OCI-LY1 (cell line): ENCODE data around the gene STXBP6.

Experiments used
- H2AFZ ChIP-seq: fragments of 200-600 bp; sonication (generic), shearing (Covaris generic); 2 replicates; pipeline ENCODE4 v1.6.0; 2014; ENCODE audit warnings: antibody characterized with exemption, mild to moderate bottlenecking, low read length
- H3F3A ChIP-seq: fragments of 200-600 bp; sonication (generic), shearing (Covaris generic); 2 replicates; pipeline ENCODE4 v1.6.0; 2014; ENCODE audit warnings: mild to moderate bottlenecking, antibody characterized with exemption, low read length, moderate library complexity; ENCODE audit not compliant: insufficient read depth
- H3K27ac ChIP-seq: fragments of 200-600 bp; sonication (generic); 2 replicates; pipeline ENCODE4 v1.5.1; 2014; ENCODE audit warnings: low read length, mixed run types, mild to moderate bottlenecking, low read depth; ENCODE audit not compliant: poor library complexity, severe bottlenecking
- H3K27me3 ChIP-seq: fragments of 200-600 bp; sonication (generic); 2 replicates; pipeline ENCODE4 v1.6.0; 2014; ENCODE audit warnings: antibody characterized with exemption, mild to moderate bottlenecking, low read length, moderate library complexity; ENCODE audit not compliant: insufficient read depth
- H3K36me3 ChIP-seq: fragments of 200-600 bp; sonication (generic); 2 replicates; pipeline ENCODE4 v1.6.1; 2014; ENCODE audit warnings: mild to moderate bottlenecking, antibody characterized with exemption, low read length, moderate library complexity, mixed read lengths; ENCODE audit not compliant: insufficient read depth
- H3K4me1 ChIP-seq: fragments of 200-600 bp; sonication (generic); 2 replicates; pipeline ENCODE4 v1.5.1; 2014; ENCODE audit warnings: mild to moderate bottlenecking, low read length, moderate library complexity; ENCODE audit not compliant: insufficient read depth, severe bottlenecking
- H3K4me2 ChIP-seq: fragments of 200-600 bp; sonication (generic), shearing (Covaris generic); 2 replicates; pipeline ENCODE4 v1.6.1; 2014; ENCODE audit warnings: low read length
- H3K4me3 ChIP-seq: fragments of 200-600 bp; sonication (generic); 2 replicates; pipeline ENCODE4 v1.5.1; 2014; ENCODE audit warnings: low read length, low read depth, mild to moderate bottlenecking, mixed read lengths; ENCODE audit not compliant: poor library complexity, severe bottlenecking
- H3K79me2 ChIP-seq: fragments of 200-600 bp; shearing (Covaris generic); 2 replicates; pipeline ENCODE4 v1.6.1; 2016; ENCODE audit warnings: mixed run types, low read length, mixed read lengths; ENCODE audit not compliant: insufficient read depth
- H3K9ac ChIP-seq: fragments of 200-600 bp; sonication (generic), shearing (Covaris generic); 2 replicates; pipeline ENCODE4 v1.6.1; 2014; ENCODE audit warnings: mild to moderate bottlenecking, low read length, mixed read lengths
- H3K9me2 ChIP-seq: fragments of 200-600 bp; sonication (generic), shearing (Covaris generic); 2 replicates; pipeline ENCODE4 v1.6.1; 2014; ENCODE audit warnings: low read depth, mild to moderate bottlenecking, low read length, mixed read lengths
- H3K9me3 ChIP-seq: fragments of 200-600 bp; shearing (Covaris generic); 2 replicates; pipeline ENCODE4 v1.6.1; 2014; ENCODE audit warnings: low read length, mixed read lengths
- H4K20me1 ChIP-seq: fragments of 200-600 bp; sonication (generic), shearing (Covaris generic); 2 replicates; pipeline ENCODE4 v1.6.0; 2016; ENCODE audit warnings: mild to moderate bottlenecking, low read length; ENCODE audit not compliant: insufficient read depth
- CTCF ChIP-seq: fragments of 200-600 bp; sonication (generic), shearing (Covaris generic); IDR thresholded peaks from 2 replicates; pipeline ENCODE4 v1.5.1; 2017; ENCODE audit warnings: mild to moderate bottlenecking, antibody characterized with exemption, low read length, moderate library complexity, mixed read lengths
- EZH2 ChIP-seq: fragments of 200-600 bp; sonication (generic), shearing (Covaris generic); IDR thresholded peaks from 2 replicates; pipeline ENCODE4 v1.8.0; 2017; ENCODE audit warnings: borderline replicate concordance, mixed run types, mild to moderate bottlenecking, antibody characterized with exemption, low read length, moderate library complexity, mixed read lengths

The STXBP6 gene

GRCh38 chr14:24785698-24786097, 264.2 kb downstream of the STXBP6 start:
- no peak overlapping the region for H2AFZ ChIP-seq
- no peaks in the 10 kb centered on the region for H3K27me3 ChIP-seq
- H3K4me3 ChIP-seq = no peak overlapping the region
- H3K4me2 ChIP-seq = no peak overlapping the region
- no peaks in the 10 kb centered on the region for H3K4me1 ChIP-seq
- H3K9me2 ChIP-seq = no peaks in the 10 kb centered on the region
- H3K9ac ChIP-seq = no peak overlapping the region
- TF ChIP-seq EZH2 (no peak), CTCF (no peak)
- no peaks in the 10 kb centered on the region for H3K36me3 ChIP-seq
- H4K20me1 ChIP-seq = no peaks in the 10 kb centered on the region
- no peak overlapping the region for H3K27ac ChIP-seq
- H3F3A ChIP-seq = no peaks in the 10 kb centered on the region
- no peaks in the 10 kb centered on the region for H3K9me3 ChIP-seq
- no peaks in the 10 kb centered on the region for H3K79me2 ChIP-seq

GRCh38 chr14:24784981-24785380, 265.0 kb downstream of the STXBP6 start:
- Histone ChIP-seq H3F3A (no peaks in the 10 kb centered on the region), H3K36me3 (no peaks in the 10 kb centered on the region), H3K9ac (no peak overlapping the region), H3K27me3 (no peaks in the 10 kb centered on the region), H2AFZ (no peak overlapping the region), H3K9me2 (no peaks in the 10 kb centered on the region), H3K4me1 (no peaks in the 10 kb centered on the region), H3K4me3 (no peak overlapping the region), H3K79me2 (no peaks in the 10 kb centered on the region), H4K20me1 (no peaks in the 10 kb centered on the region), H3K4me2 (no peak overlapping the region), H3K27ac (no peak overlapping the region), H3K9me3 (no peaks in the 10 kb centered on the region)
- TF ChIP-seq CTCF (no peak), EZH2 (no peak)

DNA sequence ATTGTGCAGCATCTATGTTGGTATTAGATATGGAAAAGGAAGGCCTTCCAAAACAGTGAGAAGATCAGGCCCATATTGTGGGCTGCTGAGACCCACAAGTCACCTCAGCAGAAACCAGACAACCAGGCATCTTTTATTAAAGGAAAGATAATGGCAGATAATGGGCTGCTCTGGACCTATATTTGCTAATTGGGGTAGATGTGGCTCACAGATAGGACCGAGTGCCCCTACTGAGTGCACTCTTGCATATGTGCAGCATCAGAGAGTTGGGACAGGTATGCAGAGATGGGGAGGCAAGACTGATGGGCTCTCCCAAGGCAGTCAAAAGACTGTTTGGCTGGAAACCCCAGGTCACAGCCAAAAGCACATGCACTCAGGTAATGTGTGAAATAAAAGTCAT, 266.2 kb downstream of the STXBP6 start:
- Histone ChIP-seq H4K20me1 (no peaks in the 10 kb centered on the region), H3K79me2 (no peaks in the 10 kb centered on the region), H3K27ac (no peak overlapping the region), H2AFZ (no peak overlapping the region), H3F3A (no peaks in the 10 kb centered on the region), H3K36me3 (no peaks in the 10 kb centered on the region), H3K9me2 (no peaks in the 10 kb centered on the region), H3K9ac (no peak overlapping the region), H3K4me2 (no peak overlapping the region), H3K27me3 (no peaks in the 10 kb centered on the region), H3K4me3 (no peak overlapping the region), H3K4me1 (no peaks in the 10 kb centered on the region), H3K9me3 (no peaks in the 10 kb centered on the region)
- TF ChIP-seq CTCF (no peak), EZH2 (no peak)
